ENCODE data around the gene DSE. TPM values are rescaled to one million over a fixed set of nuclear protein-coding genes. Genes with fewer than 3 reads are reported as not detected.

DSE gene
- total and polyA plus RNA-seq, 3 experiments from 2014 or later: 2.7 to 7.9 (median 7.5) TPM

GRCh38 chr6:116409756-116410155 lies 39.0 kb downstream of the DSE start:
- H3K4me3 Mint-ChIP-seq: no peak overlapping the region
- H3K9me3 Mint-ChIP-seq: no peaks in the 10 kb centered on the region
- no peak overlapping the region for H3K27ac ChIP-seq (ENCODE audit: low read depth, low read length)
- no peak overlapping the region for H3K4me3 ChIP-seq (ENCODE audit: low read length)
- H3K36me3 Mint-ChIP-seq: peaks cover 0 to 9% (median 2%) of the 10 kb centered on the region in 3 donors
- no peak for DNase-seq
- no peaks in the 10 kb centered on the region for H3K9me3 ChIP-seq (ENCODE audit: low read length)
- H3K36me3 ChIP-seq (ENCODE audit: insufficient read depth, low read length): no peaks in the 10 kb centered on the region
- POLR2A ChIA-PET: no interaction called here
- no peaks in the 10 kb centered on the region for H3K4me1 ChIP-seq (ENCODE audit: insufficient read depth, low read length)
- H3K27ac Mint-ChIP-seq: no peak overlapping the region
- H3K27me3 ChIP-seq (ENCODE audit: insufficient read depth, low read length, poor library complexity, severe bottlenecking): no peaks in the 10 kb centered on the region
- CTCF ChIA-PET: no interaction called here
- peaks cover 0 to 8% of the 10 kb centered on the region in 2 donors for H3K27me3 Mint-ChIP-seq
- peaks cover 0 to 6% (median 5%) of the 10 kb centered on the region in 3 donors for H3K4me1 Mint-ChIP-seq

GRCh38 chr6:116411284-116411623 lies 40.5 kb downstream of the DSE start:
- no peaks in the 10 kb centered on the region for H3K27me3 ChIP-seq (ENCODE audit: insufficient read depth, low read length, poor library complexity, severe bottlenecking)
- Mint-ChIP-seq H3K4me1 (peaks cover 0 to 5% (median 0%) of the 10 kb centered on the region in 3 donors), H3K36me3 (peaks cover 0 to 9% (median 2%) of the 10 kb centered on the region in 3 donors), H3K9me3 (no peaks in the 10 kb centered on the region), H3K27me3 (peaks cover 0 to 4% of the 10 kb centered on the region in 2 donors), H3K4me3 (no peak overlapping the region), H3K27ac (no peak overlapping the region)
- H3K9me3 ChIP-seq (ENCODE audit: low read length): no peaks in the 10 kb centered on the region
- POLR2A ChIA-PET: no interaction called here
- no peak for DNase-seq
- H3K27ac ChIP-seq (ENCODE audit: low read depth, low read length): no peak overlapping the region
- H3K4me3 ChIP-seq (ENCODE audit: low read length): no peak overlapping the region
- CTCF ChIA-PET: interaction anchor here (0.9 to 1.2 kb wide), 2 partner anchors 10 to 123 kb away, joined by 3 to 4 read pairs; no protein-coding TSS in a partner anchor
- H3K4me1 ChIP-seq (ENCODE audit: insufficient read depth, low read length): no peaks in the 10 kb centered on the region
- no peaks in the 10 kb centered on the region for H3K36me3 ChIP-seq (ENCODE audit: insufficient read depth, low read length)

GRCh38 chr6:116412270-116412669 lies 41.5 kb downstream of the DSE start:
- H3K27ac ChIP-seq (ENCODE audit: low read depth, low read length): no peak overlapping the region

GRCh38 chr6:116413357-116413756 lies 42.6 kb downstream of the DSE start:
- H3K4me1 Mint-ChIP-seq: peaks cover 0 to 5% (median 0%) of the 10 kb centered on the region in 3 donors
- no peaks in the 10 kb centered on the region for H3K9me3 Mint-ChIP-seq
- POLR2A ChIA-PET: no interaction called here
- Histone ChIP-seq H3K27me3 (ENCODE audit: insufficient read depth, low read length, poor library complexity, severe bottlenecking) (no peaks in the 10 kb centered on the region), H3K27ac (ENCODE audit: low read depth, low read length) (no peak overlapping the region), H3K4me1 (ENCODE audit: insufficient read depth, low read length) (no peaks in the 10 kb centered on the region), H3K9me3 (ENCODE audit: low read length) (no peaks in the 10 kb centered on the region), H3K4me3 (ENCODE audit: low read length) (no peak overlapping the region), H3K36me3 (ENCODE audit: insufficient read depth, low read length) (no peaks in the 10 kb centered on the region)
- H3K36me3 Mint-ChIP-seq: peaks cover 0 to 4% (median 2%) of the 10 kb centered on the region in 3 donors
- no peak overlapping the region for H3K27ac Mint-ChIP-seq
- H3K4me3 Mint-ChIP-seq: no peak overlapping the region
- CTCF ChIA-PET: no interaction called here
- DNase-seq: no peak
- H3K27me3 Mint-ChIP-seq: peaks cover 0 to 2% of the 10 kb centered on the region in 2 donors

More at GRCh38 chr6:116412270-116412669, 41.5 kb downstream of the DSE start:
- ChIA-PET POLR2A (no interaction called here), CTCF (interaction anchor here (1.2 kb wide), 1 partner anchor 9 kb away, joined by 3 read pairs; no protein-coding TSS in a partner anchor)
- no peak for DNase-seq
- H3K4me1 ChIP-seq (ENCODE audit: insufficient read depth, low read length): no peaks in the 10 kb centered on the region
- Mint-ChIP-seq H3K4me1 (peaks cover 0 to 5% (median 0%) of the 10 kb centered on the region in 3 donors), H3K9me3 (no peaks in the 10 kb centered on the region), H3K4me3 (no peak overlapping the region), H3K36me3 (peaks cover 0 to 9% (median 2%) of the 10 kb centered on the region in 3 donors), H3K27me3 (peaks cover 0 to 2% of the 10 kb centered on the region in 2 donors), H3K27ac (no peak overlapping the region)
- H3K27me3 ChIP-seq (ENCODE audit: insufficient read depth, low read length, poor library complexity, severe bottlenecking): no peaks in the 10 kb centered on the region
- no peaks in the 10 kb centered on the region for H3K9me3 ChIP-seq (ENCODE audit: low read length)
- no peaks in the 10 kb centered on the region for H3K36me3 ChIP-seq (ENCODE audit: insufficient read depth, low read length)
- no peak overlapping the region for H3K4me3 ChIP-seq (ENCODE audit: low read length)

GRCh38 chr6:116417661-116418060 lies 46.9 kb downstream of the DSE start:
- no peak overlapping the region for H3K27ac Mint-ChIP-seq
- H3K4me3 Mint-ChIP-seq: no peak overlapping the region
- no peak for DNase-seq
- ChIA-PET CTCF (no interaction called here), POLR2A (no interaction called here)
- H3K36me3 Mint-ChIP-seq: peaks cover 0 to 2% (median 0%) of the 10 kb centered on the region in 3 donors
- Histone ChIP-seq H3K4me3 (ENCODE audit: low read length) (no peak overlapping the region), H3K4me1 (ENCODE audit: insufficient read depth, low read length) (no peaks in the 10 kb centered on the region), H3K9me3 (ENCODE audit: low read length) (no peaks in the 10 kb centered on the region), H3K27ac (ENCODE audit: low read depth, low read length) (no peak overlapping the region), H3K36me3 (ENCODE audit: insufficient read depth, low read length) (no peaks in the 10 kb centered on the region), H3K27me3 (ENCODE audit: insufficient read depth, low read length, poor library complexity, severe bottlenecking) (no peaks in the 10 kb centered on the region)
- H3K4me1 Mint-ChIP-seq: no peaks in the 10 kb centered on the region
- no peaks in the 10 kb centered on the region for H3K9me3 Mint-ChIP-seq
- no peaks in the 10 kb centered on the region for H3K27me3 Mint-ChIP-seq

GRCh38 chr6:116419069-116419786 lies 48.5 kb downstream of the DSE start:
- Histone ChIP-seq H3K4me3 (ENCODE audit: low read length) (no peak overlapping the region), H3K4me1 (ENCODE audit: insufficient read depth, low read length) (no peaks in the 10 kb centered on the region), H3K36me3 (ENCODE audit: insufficient read depth, low read length) (no peaks in the 10 kb centered on the region), H3K27me3 (ENCODE audit: insufficient read depth, low read length, poor library complexity, severe bottlenecking) (no peaks in the 10 kb centered on the region), H3K27ac (ENCODE audit: low read depth, low read length) (no peak overlapping the region), H3K9me3 (ENCODE audit: low read length) (no peaks in the 10 kb centered on the region)
- Mint-ChIP-seq H3K27me3 (no peaks in the 10 kb centered on the region), H3K36me3 (peaks cover 0 to 2% (median 0%) of the 10 kb centered on the region in 3 donors), H3K4me3 (no peak overlapping the region), H3K4me1 (no peaks in the 10 kb centered on the region), H3K9me3 (no peaks in the 10 kb centered on the region), H3K27ac (no peak overlapping the region)
- ChIA-PET POLR2A (no interaction called here), CTCF (no interaction called here)
- DNase-seq: no peak

- CTCF ChIA-PET: interaction anchor here (1.3 kb wide), 1 partner anchor 9 kb away, joined by 3 read pairs; no protein-coding TSS in a partner anchor
- Histone ChIP-seq H3K4me3 (ENCODE audit: low read length) (no peak overlapping the region), H3K36me3 (ENCODE audit: insufficient read depth, low read length) (no peaks in the 10 kb centered on the region), H3K4me1 (ENCODE audit: insufficient read depth, low read length) (no peaks in the 10 kb centered on the region), H3K9me3 (ENCODE audit: low read length) (no peaks in the 10 kb centered on the region), H3K27ac (ENCODE audit: low read depth, low read length) (no peak overlapping the region), H3K27me3 (ENCODE audit: insufficient read depth, low read length, poor library complexity, severe bottlenecking) (no peaks in the 10 kb centered on the region)
- Mint-ChIP-seq H3K4me3 (no peak overlapping the region), H3K27ac (no peak overlapping the region), H3K27me3 (no peaks in the 10 kb centered on the region), H3K36me3 (peaks cover 0 to 2% (median 0%) of the 10 kb centered on the region in 3 donors), H3K9me3 (no peaks in the 10 kb centered on the region), H3K4me1 (no peaks in the 10 kb centered on the region)
- POLR2A ChIA-PET: no interaction called here
- DNase-seq: no peak
Measured at GRCh38 chr6:116420341-116420740, 49.6 kb downstream of the DSE start.

- H3K27ac ChIP-seq (ENCODE audit: low read depth, low read length): no peak overlapping the region
- no peaks in the 10 kb centered on the region for H3K4me1 Mint-ChIP-seq
- no peak overlapping the region for H3K4me3 ChIP-seq (ENCODE audit: low read length)
- H3K27ac Mint-ChIP-seq: no peak overlapping the region
- H3K4me1 ChIP-seq (ENCODE audit: insufficient read depth, low read length): no peaks in the 10 kb centered on the region
- POLR2A ChIA-PET: no interaction called here
- H3K27me3 ChIP-seq (ENCODE audit: insufficient read depth, low read length, poor library complexity, severe bottlenecking): no peaks in the 10 kb centered on the region
- no peaks in the 10 kb centered on the region for H3K9me3 Mint-ChIP-seq
- CTCF ChIA-PET: no interaction called here
- H3K36me3 Mint-ChIP-seq: peaks cover 0 to 3% (median 2%) of the 10 kb centered on the region in 3 donors
- H3K27me3 Mint-ChIP-seq: no peaks in the 10 kb centered on the region
- H3K4me3 Mint-ChIP-seq: no peak overlapping the region
- DNase-seq: no peak
- H3K9me3 ChIP-seq (ENCODE audit: low read length): no peaks in the 10 kb centered on the region
- H3K36me3 ChIP-seq (ENCODE audit: insufficient read depth, low read length): no peaks in the 10 kb centered on the region
Measured at GRCh38 chr6:116422238-116422637, 51.5 kb downstream of the DSE start.

Measured in CD8-positive, alpha-beta memory T cell (primary cell).